ENCODE data around the gene YWHAB. TPM values are rescaled to one million over a fixed set of nuclear protein-coding genes. Genes with fewer than 3 reads are reported as not detected.

YWHAB gene
- total and polyA plus RNA-seq, 2 donors (not counting 3 experiments of a cell fraction or from before 2014, with no cell fraction given): 65.9 to 255 TPM

- FAIRE-seq (no peak), DNase-seq (ENCODE audit: low read depth, low spot score) (no peak)
- H4K20me1 ChIP-seq (replicated peaks; ENCODE audit: control insufficient read depth, extremely low read depth, insufficient read depth, low read length): no peaks in the 10 kb centered on the region
- CTCF ChIA-PET: no interaction called here
- no peaks in the 10 kb centered on the region for H3K79me2 ChIP-seq (ENCODE audit: control insufficient read depth, insufficient read depth, low read length)
- no TSS peak for BruUV-seq (replicated peaks)
- POLR2A ChIA-PET: no interaction called here
- H2AFZ ChIP-seq (ENCODE audit: low read depth, low read length): no peak overlapping the region
- H3K9me1 ChIP-seq (replicated peaks; ENCODE audit: control insufficient read depth, extremely low read depth, insufficient read depth, low read length): no peaks in the 10 kb centered on the region
- TF ChIP-seq JUN (IDR thresholded peaks at IDR 0.05; ENCODE audit: borderline replicate concordance, insufficient read depth, insufficient read length, low read depth) (no peak), POLR2A (IDR thresholded peaks at IDR 0.05; ENCODE audit: low read depth, low read length) (no peak), MYC (IDR thresholded peaks at IDR 0.05; ENCODE audit: low read depth, low read length) (no peak), MAX (IDR thresholded peaks at IDR 0.05; ENCODE audit: insufficient read depth, insufficient read length) (no peak), CTCF (IDR thresholded peaks at IDR 0.05; ENCODE audit: extremely low read depth in 1 of 2, insufficient read depth in 1 of 2, low read depth in 1 of 2, low read length in 2 of 2) (no peak), GATA2 (IDR thresholded peaks at IDR 0.05; ENCODE audit: insufficient read depth, insufficient read length, low read depth, low read length) (no peak), FOS (IDR thresholded peaks at IDR 0.05; ENCODE audit: borderline replicate concordance, insufficient read depth, low read length) (no peak), POLR2AphosphoS5 (IDR thresholded peaks at IDR 0.05; ENCODE audit: insufficient read depth, low read depth, low read length) (no peak), EZH2 (IDR thresholded peaks at IDR 0.05; ENCODE audit: borderline replicate concordance, low read depth, low read length, severe bottlenecking) (no peak)
- H3K27ac ChIP-seq (ENCODE audit: insufficient read depth, low read depth, low read length): no peak overlapping the region
- intact Hi-C loops (cut with micrococcal nuclease) (no loop called here), dilution Hi-C loops (cut with MboI; ENCODE audit: extremely low pct_ligation_motif_present, low sequenced_read_pairs) (no loop called here)
- H3K4me2 ChIP-seq (ENCODE audit: insufficient read depth, low read length): no peak overlapping the region
- H3K27me3 ChIP-seq (ENCODE audit: control insufficient read depth in 2 of 2, insufficient read depth in 2 of 2, low read length in 2 of 2): no peaks in the 10 kb centered on the region
- no peak overlapping the region for H3K9ac ChIP-seq (replicated peaks; ENCODE audit: extremely low read depth, insufficient read depth, low read length)
- H3K36me3 ChIP-seq (ENCODE audit: control insufficient read depth in 2 of 2, extremely low read depth in 1 of 2, insufficient read depth in 2 of 2, low read length in 2 of 2): no peaks in the 10 kb centered on the region
- no peaks in the 10 kb centered on the region for H3K9me3 ChIP-seq (replicated peaks; ENCODE audit: control insufficient read depth, insufficient read depth, low read length)
- no peaks in the 10 kb centered on the region for H3K4me1 ChIP-seq (ENCODE audit: control insufficient read depth, extremely low read depth, insufficient read depth, low read length)
- no peak overlapping the region for H3K4me3 ChIP-seq (replicated peaks in 1 of 3; ENCODE audit: insufficient read depth in 1 of 3, low read depth in 1 of 3, low read length in 3 of 3)
Measured at GRCh38 chr20:44918342-44918741, 32.8 kb downstream of the YWHAB start.
